Stimulated activated CD4-positive, alpha-beta T cell treated with anti-CD3 and anti-CD28 coated beads, Interleukin-12 subunit alpha, Interleukin-12 subunit beta, amount 100 ng/mL, for 48 hours (primary cell): ENCODE measurements around the gene DDX50.
"Not testable (repeated sequence)": the region's sequence is repeated elsewhere in the genome, so short reads cannot be mapped to it uniquely, and the experiment has no call there.

Source experiments
- DNase-seq, 3 donors: peaks; one replicate each; pipeline ENCODE4 v3.0.0-alpha.2; 2020; ENCODE audit warnings: low read depth in 2 of 3, low spot score in 1 of 3

The DDX50 gene

GRCh38 chr10:68901105-68901927, at the start of gene DDX50:
Gene DDX50 (plus strand): TSS chr10:68901315. CDS start chr10:68901385, 70 bp downstream.
- peak; percentile 93 to 96 (median 94) for DNase-seq

- no peak for DNase-seq
Measured at GRCh38 chr10:68856352-68856751, 44.8 kb upstream of the DDX50 start.

GRCh38 chr10:68857005-68857404, 44.1 kb upstream of the DDX50 start:
- no peak for DNase-seq

- DNase-seq, result no peak
Measured at GRCh38 chr10:68861253-68861652, 39.9 kb upstream of the DDX50 start.

- no peak for DNase-seq
Measured at GRCh38 chr10:68864611-68865010, 36.5 kb upstream of the DDX50 start.

GRCh38 chr10:68868173-68868572, 32.9 kb upstream of the DDX50 start:
- DNase-seq, result not testable (repeated sequence)

GRCh38 chr10:68869623-68870022, 31.5 kb upstream of the DDX50 start:
- DNase-seq, result no peak

GRCh38 chr10:68870061-68870460, 31.1 kb upstream of the DDX50 start:
- DNase-seq, result no peak

GRCh38 chr10:68870545-68871104, 30.5 kb upstream of the DDX50 start:
- DNase-seq, result peak in 2 of 3 donors; percentile 1 to 12

- no peak for DNase-seq
Measured at GRCh38 chr10:68871105-68871711, 29.9 kb upstream of the DDX50 start.

GRCh38 chr10:68871731-68872342, 29.3 kb upstream of the DDX50 start:
- DNase-seq, result no peak

GRCh38 chr10:68876246-68877138, 24.6 kb upstream of the DDX50 start:
- no peak for DNase-seq

GRCh38 chr10:68877482-68878110, 23.5 kb upstream of the DDX50 start:
- DNase-seq, result no peak

GRCh38 chr10:68878496-68878895, 22.6 kb upstream of the DDX50 start:
- DNase-seq, result no peak

GRCh38 chr10:68879628-68880027, 21.5 kb upstream of the DDX50 start:
- DNase-seq, result no peak

- no peak for DNase-seq
Measured at GRCh38 chr10:68880181-68880580, 20.9 kb upstream of the DDX50 start.

- no peak for DNase-seq
Measured at GRCh38 chr10:68895041-68895440, 6.1 kb upstream of the DDX50 start.

GRCh38 chr10:68897336-68897741, 3.8 kb upstream of the DDX50 start:
- peak in 1 of 3 donors; percentile 41 for DNase-seq

- DNase-seq, result no peak
Measured at GRCh38 chr10:68899186-68899745, 1.8 kb upstream of the DDX50 start.
